ENCODE measurements around the gene PIP5K1A. TPM values are rescaled to one million over a fixed set of nuclear protein-coding genes. Genes with fewer than 3 reads are reported as not detected.
"Not testable (repeated sequence)": the region's sequence is repeated elsewhere in the genome, so short reads cannot be mapped to it uniquely, and the experiment has no call there.

Gene PIP5K1A
- total and polyA plus RNA-seq, 8 donors: 8.4 to 156 (median 58.1) TPM

- 96 to 100% (median 97%) methylated on average over 2 to 3 of the region's 3 CpGs for WGBS, 5 donors
- peaks cover 52 to 95% (median 92%) of the 10 kb centered on the region in 4 donors for H3K36me3 ChIP-seq
Measured at GRCh38 chr1:151266315-151266714, 68.0 kb downstream of the PIP5K1A start.

GRCh38 chr1:151266821-151267220 is 68.5 kb downstream of the PIP5K1A start:
- H3K36me3 ChIP-seq: peaks cover 51 to 97% (median 93%) of the 10 kb centered on the region in 4 donors
- WGBS, 5 donors: 78 to 86% (median 84%) methylated on average over 8 of the region's 8 CpGs

More at GRCh38 chr1:151266315-151266714, 68.0 kb downstream of the PIP5K1A start:
- TF ChIP-seq POLR2A (IDR thresholded peaks at IDR 0.05) (no peak), CTCF (IDR thresholded peaks at IDR 0.05) (no peak), POLR2AphosphoS5 (IDR thresholded peaks at IDR 0.05) (no peak), EP300 (IDR thresholded peaks at IDR 0.05) (no peak)
- no peaks in the 10 kb centered on the region for H3K27me3 ChIP-seq
- intact Hi-C loops (cut with DNase I; ENCODE audit: low total_unique reads): no loop called here
- no peak for DNase-seq
- no peak overlapping the region for H3K27ac ChIP-seq
- no peaks in the 10 kb centered on the region for H3K4me1 ChIP-seq
- H3K9me3 ChIP-seq: no peaks in the 10 kb centered on the region
- H3K4me3 ChIP-seq: no peak overlapping the region

GRCh38 chr1:151267760-151268159 is 69.4 kb downstream of the PIP5K1A start:
- WGBS, 5 donors: 68 to 87% (median 78%) methylated on average over 4 of the region's 4 CpGs

More at GRCh38 chr1:151266821-151267220, 68.5 kb downstream of the PIP5K1A start:
- TF ChIP-seq POLR2A (IDR thresholded peaks at IDR 0.05) (no peak), CTCF (IDR thresholded peaks at IDR 0.05) (no peak), EP300 (IDR thresholded peaks at IDR 0.05) (no peak), POLR2AphosphoS5 (IDR thresholded peaks at IDR 0.05) (no peak)
- intact Hi-C loops (cut with DNase I; ENCODE audit: low total_unique reads): no loop called here
- no peak overlapping the region for H3K4me3 ChIP-seq
- no peaks in the 10 kb centered on the region for H3K9me3 ChIP-seq
- no peaks in the 10 kb centered on the region for H3K27me3 ChIP-seq
- no peaks in the 10 kb centered on the region for H3K4me1 ChIP-seq
- no peak overlapping the region for H3K27ac ChIP-seq
- DNase-seq: no peak

GRCh38 chr1:151273924-151274466 is 75.6 kb downstream of the PIP5K1A start:
- Histone ChIP-seq H3K4me3 (no peak overlapping the region), H3K9me3 (no peaks in the 10 kb centered on the region), H3K27ac (no peak overlapping the region), H3K4me1 (peaks cover 0 to 4% (median 0%) of the 10 kb centered on the region in 4 donors), H3K36me3 (peaks cover 0 to 35% (median 27%) of the 10 kb centered on the region in 4 donors), H3K27me3 (no peaks in the 10 kb centered on the region)
- WGBS, 5 donors: 67 to 86% (median 71%) methylated on average over 3 of the region's 3 CpGs
- TF ChIP-seq POLR2AphosphoS5 (IDR thresholded peaks at IDR 0.05): no peak
- no peak for TF ChIP-seq POLR2A (IDR thresholded peaks at IDR 0.05)
- TF ChIP-seq CTCF (IDR thresholded peaks at IDR 0.05): no peak
- no peak for TF ChIP-seq EP300 (IDR thresholded peaks at IDR 0.05)
- intact Hi-C loops (cut with DNase I; ENCODE audit: low total_unique reads): no loop called here
- DNase-seq: no peak

More at GRCh38 chr1:151267760-151268159, 69.4 kb downstream of the PIP5K1A start:
- TF ChIP-seq POLR2AphosphoS5 (IDR thresholded peaks at IDR 0.05) (no peak), EP300 (IDR thresholded peaks at IDR 0.05) (no peak), POLR2A (IDR thresholded peaks at IDR 0.05) (no peak), CTCF (IDR thresholded peaks at IDR 0.05) (no peak)
- peaks cover 42 to 95% (median 87%) of the 10 kb centered on the region in 4 donors for H3K36me3 ChIP-seq
- no peaks in the 10 kb centered on the region for H3K4me1 ChIP-seq
- H3K27ac ChIP-seq: no peak overlapping the region
- intact Hi-C loops (cut with DNase I; ENCODE audit: low total_unique reads): no loop called here
- H3K27me3 ChIP-seq: no peaks in the 10 kb centered on the region
- no peak for DNase-seq
- no peaks in the 10 kb centered on the region for H3K9me3 ChIP-seq
- H3K4me3 ChIP-seq: no peak overlapping the region

- H3K27ac ChIP-seq; intact Hi-C loops (cut with DNase I; ENCODE audit: low total_unique reads); H3K4me1 ChIP-seq; H3K4me3 ChIP-seq; H3K9me3 ChIP-seq; DNase-seq; H3K27me3 ChIP-seq: not testable (repeated sequence)
- 78 to 92% (median 85%) methylated on average over 5 of the region's 5 CpGs for WGBS, 5 donors
- H3K36me3 ChIP-seq: peaks cover 0 to 22% (median 14%) of the 10 kb centered on the region in 4 donors
Measured at GRCh38 chr1:151275341-151275740, 77.0 kb downstream of the PIP5K1A start.

All from stomach (tissue), 9 donors.